Testis (tissue), 3 donors: ENCODE measurements around the gene TSPAN33. TPM values are rescaled to one million over a fixed set of nuclear protein-coding genes. Genes with fewer than 3 reads are reported as not detected.

Experiments
- DNase-seq: peaks from one replicate; pipeline ENCODE4 v3.0.0-alpha.2; 2019
- H3K27ac ChIP-seq, 2 donors: fragments of 200-600 bp; sonication (generic); one replicate each; pipeline ENCODE4 v1.5.1; 2019
- H3K27me3 ChIP-seq: fragments of 200-600 bp; sonication (generic); one replicate; pipeline ENCODE4 v1.5.1; 2019
- H3K36me3 ChIP-seq: fragments of 200-600 bp; sonication (generic); one replicate; pipeline ENCODE4 v1.5.1; 2017; ENCODE audit warnings: low read depth; ENCODE audit errors: missing control alignments
- H3K4me1 ChIP-seq: fragments of 200-600 bp; sonication (generic); one replicate; pipeline ENCODE4 v1.5.1; 2019
- H3K4me3 ChIP-seq, 2 donors: fragments of 200-600 bp; sonication (generic); one replicate each; pipeline ENCODE4 v1.5.1; 2017 to 2019
- H3K9me3 ChIP-seq: fragments of 200-600 bp; sonication (generic); one replicate; pipeline ENCODE4 v1.5.1; 2017
- CTCF ChIP-seq, 3 experiments: fragments of 450-650 bp in 2 of 3; fragments of 200-600 bp in 1 of 3; sonication (generic) in 1 of 3; IDR thresholded peaks; one replicate each; pipeline ENCODE4 v1.5.1; 2016 to 2019; ENCODE audit warnings: antibody characterized with exemption in 3 of 3, mild to moderate bottlenecking in 2 of 3, moderate library complexity in 1 of 3
- POLR2A ChIP-seq: fragments of 450-650 bp; IDR thresholded peaks from one replicate; pipeline ENCODE4 v1.6.1; 2017; ENCODE audit warnings: antibody characterized with exemption, mild to moderate bottlenecking, moderate library complexity
- WGBS, 2 donors: methylation state at CpG; one replicate each; pipeline ENCODE4 v1.1.5; 2018; 5-methylcytosine and 5-hydroxymethylcytosine counted together
- intact Hi-C: fragments of 100-400 bp; cut with DNase I; formaldehyde crosslinking; loops from one replicate; pipeline ENCODE4 v1.15.1; 2023; ENCODE audit warnings: low total_unique reads
- polyA plus RNA-seq: library from polyadenylated mRNA; stranded (reverse); fragments of 350-450 nt; fragmentation: Illumina TruSeq; extraction: RNeasy Lipid Tissue Mini Kit (QIAGEN cat#74804); gene quantifications from one replicate; pipeline ENCODE4 v1.2.3, GENCODE V29; 2014; ENCODE audit warnings: low read depth, low replicate concordance; ENCODE audit not compliant: insufficient read depth
- total RNA-seq, 2 donors: library from RNA; depleted of rRNA; stranded (reverse); fragments of >200 nt; gene quantifications; one replicate each; pipeline ENCODE4 v1.2.3, GENCODE V29; 2016

TSPAN33 gene
- total and polyA plus RNA-seq, 3 donors from 2014 or later: 25.7 to 35.9 (median 35.7) TPM

- intact Hi-C loops: no loop called here
- no peaks in the 10 kb centered on the region for H3K9me3 ChIP-seq
- H3K36me3 ChIP-seq: no peaks in the 10 kb centered on the region
- H3K27me3 ChIP-seq: no peaks in the 10 kb centered on the region
- no peak overlapping the region for H3K4me3 ChIP-seq
- DNase-seq: no peak
- TF ChIP-seq CTCF (IDR thresholded peaks at IDR 0.05): no peak
- TF ChIP-seq POLR2A: no peak
- no peaks in the 10 kb centered on the region for H3K4me1 ChIP-seq
- no peak overlapping the region for H3K27ac ChIP-seq
- WGBS, 2 donors: 83% methylated on average over 3 of the region's 3 CpGs
Measured at GRCh38 chr7:129191272-129191671, 46.8 kb downstream of the TSPAN33 start.

- no peak overlapping the region for H3K4me3 ChIP-seq
- DNase-seq: no peak
- H3K4me1 ChIP-seq: no peaks in the 10 kb centered on the region
- intact Hi-C loops: no loop called here
- no peaks in the 10 kb centered on the region for H3K36me3 ChIP-seq
- TF ChIP-seq POLR2A (no peak), CTCF (IDR thresholded peaks at IDR 0.05) (no peak)
- no peak overlapping the region for H3K27ac ChIP-seq
- WGBS, 2 donors: 94 to 96% methylated on average over 3 of the region's 3 CpGs
- no peaks in the 10 kb centered on the region for H3K27me3 ChIP-seq
- no peaks in the 10 kb centered on the region for H3K9me3 ChIP-seq
Measured at GRCh38 chr7:129193892-129194291, 49.4 kb downstream of the TSPAN33 start.

- Histone ChIP-seq H3K9me3 (no peaks in the 10 kb centered on the region), H3K4me3 (no peak overlapping the region), H3K27me3 (no peaks in the 10 kb centered on the region), H3K27ac (no peak overlapping the region), H3K36me3 (no peaks in the 10 kb centered on the region), H3K4me1 (no peaks in the 10 kb centered on the region)
- no peak for DNase-seq
- WGBS, 2 donors: 78 to 81% methylated on average over 4 of the region's 4 CpGs
- intact Hi-C loops: no loop called here
- no peak for TF ChIP-seq CTCF (IDR thresholded peaks at IDR 0.05)
- TF ChIP-seq POLR2A: no peak
Measured at GRCh38 chr7:129197771-129198170, 53.3 kb downstream of the TSPAN33 start.

GRCh38 chr7:129199406-129199805 lies 54.9 kb downstream of the TSPAN33 start:
- no peaks in the 10 kb centered on the region for H3K36me3 ChIP-seq
- H3K27ac ChIP-seq: no peak overlapping the region
- H3K9me3 ChIP-seq: no peaks in the 10 kb centered on the region
- 91 to 98% methylated on average over 4 of the region's 4 CpGs for WGBS, 2 donors
- no peak for DNase-seq
- no peaks in the 10 kb centered on the region for H3K4me1 ChIP-seq
- H3K4me3 ChIP-seq: no peak overlapping the region
- intact Hi-C loops: no loop called here
- H3K27me3 ChIP-seq: no peaks in the 10 kb centered on the region
- TF ChIP-seq CTCF (IDR thresholded peaks at IDR 0.05): no peak
- TF ChIP-seq POLR2A: no peak

GRCh38 chr7:129202058-129202777 lies 57.7 kb downstream of the TSPAN33 start:
- Histone ChIP-seq H3K27ac (no peak overlapping the region), H3K4me1 (no peaks in the 10 kb centered on the region), H3K27me3 (no peaks in the 10 kb centered on the region), H3K36me3 (no peaks in the 10 kb centered on the region), H3K9me3 (no peaks in the 10 kb centered on the region), H3K4me3 (no peak overlapping the region)
- 81 to 90% methylated on average over 8 of the region's 8 CpGs for WGBS, 2 donors
- intact Hi-C loops: no loop called here
- no peak for DNase-seq
- TF ChIP-seq CTCF (IDR thresholded peaks at IDR 0.05) (no peak), POLR2A (no peak)
